Measurements from ENCODE around the gene TXNRD3.
"Not testable (repeated sequence)": the region's sequence is repeated elsewhere in the genome, so short reads cannot be mapped to it uniquely, and the experiment has no call there.

Gene TXNRD3

DNA sequence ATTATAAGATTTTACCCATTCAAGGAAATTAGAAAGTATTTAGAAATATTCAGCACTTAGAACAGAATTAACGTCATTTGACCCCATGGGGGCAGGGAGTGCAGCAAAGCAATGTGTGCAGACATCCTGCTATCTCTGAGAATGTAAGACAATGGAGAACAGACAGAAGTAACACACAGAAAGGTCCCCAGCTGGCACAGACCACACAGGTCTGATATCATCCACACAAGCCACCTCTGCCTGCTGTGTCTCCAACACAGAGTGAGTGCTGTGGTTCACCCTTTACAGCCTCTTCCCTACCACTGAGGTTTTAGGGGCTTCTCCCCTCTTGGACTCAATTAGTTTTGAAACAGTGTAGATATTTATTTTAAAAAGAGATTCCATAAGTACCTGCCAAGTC lies 16.1 kb downstream of the TXNRD3 start:
- no peak for DNase-seq

DNA sequence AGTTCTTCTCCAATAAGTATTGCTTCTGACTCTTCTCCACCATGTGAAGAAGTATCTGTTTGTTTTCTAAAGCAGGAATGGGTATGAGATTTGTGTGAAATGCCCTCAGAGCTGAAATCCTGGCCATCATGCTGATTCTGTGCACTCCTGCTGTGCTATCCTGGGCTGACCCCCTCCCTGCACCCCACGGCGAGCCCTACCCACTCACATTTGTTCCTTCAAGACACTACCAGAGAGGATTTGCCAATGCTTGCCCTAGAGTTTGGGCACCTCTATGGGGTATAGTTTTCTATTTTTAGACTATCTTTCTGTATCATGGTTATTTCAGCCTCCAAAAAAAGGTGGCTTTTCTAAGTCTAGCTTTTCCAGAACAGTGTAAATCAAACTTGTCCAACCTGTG lies 18.5 kb downstream of the TXNRD3 start:
- DNase-seq = no peak

DNA sequence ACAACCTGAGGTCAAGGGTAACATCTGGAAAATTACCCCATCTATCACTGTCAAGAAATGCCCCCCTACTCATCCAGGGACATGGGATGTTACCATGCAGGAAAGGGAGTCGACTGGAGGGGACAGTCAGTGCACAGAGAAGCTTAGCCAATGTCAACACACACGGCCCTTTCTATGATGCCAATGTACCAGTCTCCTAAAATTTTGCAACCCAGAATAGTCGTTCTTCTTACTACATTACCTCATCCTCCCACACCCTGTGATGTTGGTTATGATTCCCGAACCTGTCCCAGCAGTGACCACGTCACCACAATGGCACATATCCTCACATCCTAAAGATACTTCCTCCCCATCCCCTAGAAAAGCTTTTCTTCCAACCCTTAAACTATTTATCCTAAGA lies 20.1 kb downstream of the TXNRD3 start:
- DNase-seq = no peak

DNA sequence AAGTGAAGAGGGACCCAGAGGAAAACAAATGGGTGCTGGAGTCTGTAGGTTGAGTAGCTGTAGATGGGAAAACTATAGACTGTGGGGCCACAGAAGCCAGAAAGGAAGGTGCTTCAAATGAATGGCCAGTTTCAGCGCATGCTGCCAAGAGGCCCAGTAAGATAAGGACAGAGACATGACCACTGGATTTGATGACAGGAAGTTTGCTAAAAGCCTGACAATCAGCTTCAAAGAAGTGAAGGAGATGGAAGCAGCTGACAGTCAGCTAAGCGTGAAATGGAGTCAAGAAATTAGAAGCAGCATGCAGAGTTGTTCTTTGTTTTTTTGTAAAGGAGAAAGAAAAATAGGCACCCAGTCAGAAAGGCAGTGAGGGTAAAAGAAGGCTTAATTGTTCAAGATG lies 24.9 kb downstream of the TXNRD3 start:
- no peak for DNase-seq

DNA sequence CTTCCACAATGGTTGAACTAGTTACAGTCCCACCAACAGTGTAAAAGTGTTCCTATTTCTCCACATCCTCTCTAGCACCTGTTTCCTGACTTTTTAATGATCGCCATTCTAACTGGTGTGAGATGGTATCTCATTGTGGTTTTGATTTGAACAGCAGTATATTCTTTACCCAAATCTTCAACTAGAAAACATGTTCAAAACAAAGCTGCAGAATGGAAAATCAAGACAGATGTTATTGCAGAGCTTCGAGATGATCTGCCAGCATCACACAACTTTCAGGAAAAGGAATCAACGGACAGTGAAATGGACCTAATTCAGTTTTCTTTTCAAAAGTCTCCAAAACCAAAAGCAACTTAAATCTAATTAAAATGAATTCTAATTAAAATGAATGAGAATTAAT lies 29.2 kb downstream of the TXNRD3 start:
- not testable (repeated sequence) for DNase-seq

DNA sequence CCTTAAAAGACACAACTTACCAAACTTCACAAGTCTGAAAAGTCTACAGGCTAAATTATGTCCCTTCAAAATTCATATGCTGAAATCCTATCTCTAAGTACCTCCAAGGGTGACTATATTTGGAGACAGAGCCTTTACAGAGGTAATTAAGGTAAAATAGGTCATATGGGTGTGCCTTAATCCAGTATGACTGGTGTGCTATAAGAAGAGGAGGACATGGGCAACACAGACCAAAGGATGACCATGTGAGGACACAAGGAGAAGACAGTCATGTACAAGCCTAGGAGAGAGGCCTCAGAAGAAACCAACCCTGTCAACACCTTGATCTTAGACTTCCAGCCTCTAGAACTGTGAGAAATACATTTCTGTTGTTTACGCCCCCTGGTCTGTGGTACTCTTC lies 32.2 kb downstream of the TXNRD3 start:
- no peak for DNase-seq

DNA sequence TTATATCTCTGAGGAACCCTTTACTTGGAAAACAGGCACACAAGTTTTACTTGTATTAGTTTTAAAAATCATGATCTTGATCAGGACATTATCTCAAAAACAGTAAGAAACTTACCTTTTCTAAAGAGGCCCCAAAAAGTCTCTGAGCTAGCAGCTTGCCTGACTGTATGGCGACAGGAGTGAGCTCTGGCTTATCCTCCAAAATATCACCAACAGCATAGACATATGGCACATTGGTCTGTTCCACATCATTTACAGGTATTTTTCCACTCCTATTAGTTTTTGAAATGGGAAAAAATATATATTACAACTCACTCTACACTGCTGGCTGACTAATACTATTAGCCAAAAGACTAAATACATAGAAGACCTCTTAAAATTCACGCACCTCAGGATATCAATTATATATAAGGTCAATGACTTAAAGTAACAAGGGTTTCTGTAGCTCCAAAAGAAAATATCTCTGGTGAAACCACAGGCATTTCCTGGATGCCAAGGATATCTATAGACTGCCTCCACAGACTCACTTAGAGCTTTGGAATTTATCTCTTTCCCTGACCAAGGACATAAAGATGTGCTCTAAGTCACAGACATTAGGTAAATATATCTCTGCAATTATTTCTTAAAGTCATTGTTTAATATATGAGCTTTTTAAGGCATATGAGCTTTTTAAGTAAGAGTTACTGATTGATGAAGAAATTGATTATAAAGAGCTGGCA lies 33.1 kb downstream of the TXNRD3 start:
- DNase-seq = no peak

DNA sequence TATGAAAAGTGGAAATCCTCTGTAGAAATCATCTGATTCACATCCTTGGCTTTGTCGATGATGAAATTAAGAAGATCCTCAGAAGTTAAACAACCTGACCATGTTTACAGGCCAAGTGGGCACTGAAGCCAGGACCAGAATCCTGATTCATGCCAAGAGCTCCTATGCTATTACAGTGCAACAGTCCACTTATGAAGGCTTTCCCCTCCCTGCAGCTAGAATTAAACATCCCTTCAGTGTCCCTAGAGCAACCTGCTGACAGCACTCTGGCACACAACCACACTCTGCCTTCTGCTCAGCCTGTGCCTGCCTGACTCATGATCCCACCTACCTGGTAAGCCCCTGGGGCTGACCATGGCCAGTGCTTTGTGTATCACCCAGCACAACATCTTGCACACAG lies 33.8 kb downstream of the TXNRD3 start:
- no peak for DNase-seq

DNA sequence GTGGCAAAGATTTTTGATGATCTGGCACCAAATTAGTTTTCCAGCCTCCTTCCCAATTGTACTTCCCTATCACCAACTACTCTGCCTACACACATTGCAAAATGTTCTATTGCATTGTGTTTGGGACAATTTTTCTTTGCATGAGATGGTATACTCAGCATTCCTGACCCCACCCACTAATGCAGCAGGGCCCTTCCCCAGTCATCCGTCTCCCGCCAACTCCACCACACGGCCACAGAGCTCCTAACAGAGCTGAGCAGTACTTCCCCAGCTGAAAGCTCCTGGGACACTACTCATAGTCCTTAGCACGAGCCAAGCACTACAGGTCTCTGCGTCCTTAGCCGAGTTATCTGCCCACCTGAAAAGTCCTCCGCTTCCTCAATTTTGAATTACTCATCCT lies 34.2 kb downstream of the TXNRD3 start:
- no peak for DNase-seq

DNA sequence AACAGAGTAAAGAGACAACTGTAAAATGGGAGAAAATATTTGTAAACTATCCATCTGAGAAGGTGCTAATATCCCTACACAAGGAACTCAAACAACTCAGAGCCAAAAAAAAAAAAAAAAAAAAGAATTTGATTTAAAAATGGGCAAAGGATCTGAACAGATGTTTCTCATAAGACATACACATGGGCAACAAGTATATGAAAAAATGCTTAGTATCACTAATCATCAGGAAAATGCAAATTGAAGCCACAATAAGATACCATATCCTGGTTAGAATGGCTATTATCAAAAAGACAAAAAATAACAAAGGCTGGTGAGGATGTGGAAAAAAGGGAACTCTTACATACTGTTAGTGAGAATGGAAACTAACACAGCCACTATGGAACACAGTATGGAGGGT lies 36.2 kb downstream of the TXNRD3 start:
- no peak for DNase-seq

DNA sequence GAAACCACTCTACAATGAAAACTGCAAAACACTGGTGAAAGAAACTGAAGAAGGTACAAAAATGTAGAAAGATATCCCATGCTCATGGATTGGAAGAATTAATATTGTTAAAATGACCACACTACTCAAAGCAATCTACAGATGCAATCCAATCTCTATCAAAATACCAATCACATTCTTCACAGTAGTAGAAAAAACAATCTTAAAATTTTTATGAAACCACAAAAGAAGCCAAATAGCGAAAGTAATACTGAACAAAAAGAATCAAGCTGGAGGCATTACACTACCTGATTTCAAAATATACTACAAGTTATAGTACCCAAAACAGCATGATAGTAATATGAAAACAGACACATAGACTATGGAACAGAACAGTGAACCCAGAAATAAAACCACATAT lies 36.9 kb downstream of the TXNRD3 start:
- no peak for DNase-seq

DNA sequence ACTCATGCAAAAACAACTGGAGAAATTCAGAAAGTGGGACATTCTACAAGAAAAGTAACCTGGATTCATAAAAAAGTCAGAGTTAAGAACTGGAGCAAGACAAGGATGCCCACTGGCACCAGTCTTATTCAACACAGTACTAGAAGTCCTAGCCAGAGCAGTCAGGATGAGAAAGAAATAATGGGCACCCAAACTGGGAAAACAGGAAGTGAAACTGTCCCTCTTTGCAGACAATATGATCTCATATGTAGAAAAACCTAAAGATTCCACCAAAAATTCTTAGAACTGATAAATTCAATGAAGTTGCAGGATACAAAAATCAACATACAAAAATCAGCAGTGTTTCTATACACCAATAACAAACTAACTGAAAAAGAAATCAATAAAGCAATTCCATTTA lies 37.4 kb downstream of the TXNRD3 start:
- DNase-seq = no peak

DNA sequence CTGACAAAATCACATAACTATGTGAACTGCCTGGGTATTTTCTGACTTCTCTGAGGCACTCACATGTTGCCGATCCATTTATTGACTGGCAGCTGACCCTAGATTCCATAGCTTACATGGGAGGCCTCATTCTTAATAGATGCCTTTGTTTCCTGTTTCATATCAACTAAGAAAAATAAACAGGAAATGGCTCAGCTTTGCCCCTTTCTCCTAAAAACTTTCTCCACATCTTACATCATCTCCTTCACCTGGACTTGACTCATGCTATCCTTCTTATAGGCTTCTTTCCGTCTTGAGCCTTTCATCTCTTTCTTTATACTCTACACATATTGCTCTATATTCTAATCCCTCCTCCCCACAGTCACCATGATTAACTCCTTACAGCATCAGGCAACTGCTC lies 38.0 kb downstream of the TXNRD3 start:
- no peak for DNase-seq

DNA sequence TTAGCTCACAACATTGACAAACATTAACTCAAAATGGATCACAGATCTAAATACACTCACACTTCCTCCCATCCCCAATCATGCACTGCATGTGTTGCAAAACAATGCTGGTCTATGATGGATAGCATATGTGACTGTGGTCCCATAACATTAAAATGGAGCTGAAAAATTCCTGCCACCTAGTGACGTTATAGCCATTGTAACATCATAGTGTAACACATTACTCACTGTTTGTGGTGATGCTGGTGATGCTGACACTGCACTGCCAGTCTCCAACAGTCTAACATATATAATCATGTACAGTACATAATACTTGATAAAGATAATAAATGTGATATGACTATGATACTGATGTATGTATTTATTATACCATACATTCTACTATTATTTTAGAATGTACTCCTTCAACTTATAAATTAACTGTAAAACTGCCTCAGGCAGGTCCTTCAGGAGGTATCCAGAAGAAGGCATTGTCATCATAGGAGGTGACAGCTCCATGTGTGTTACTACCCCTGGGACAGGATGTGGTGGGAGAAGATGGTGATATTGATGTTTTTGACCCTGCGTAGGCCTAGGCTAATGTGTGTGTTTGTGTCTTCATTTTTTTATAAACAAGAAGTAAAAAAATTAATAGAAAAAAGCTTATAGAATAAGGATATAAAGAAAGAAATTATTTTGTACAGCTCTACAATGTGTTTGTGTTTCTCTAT lies 41.3 kb downstream of the TXNRD3 start:
- DNase-seq = no peak

DNA sequence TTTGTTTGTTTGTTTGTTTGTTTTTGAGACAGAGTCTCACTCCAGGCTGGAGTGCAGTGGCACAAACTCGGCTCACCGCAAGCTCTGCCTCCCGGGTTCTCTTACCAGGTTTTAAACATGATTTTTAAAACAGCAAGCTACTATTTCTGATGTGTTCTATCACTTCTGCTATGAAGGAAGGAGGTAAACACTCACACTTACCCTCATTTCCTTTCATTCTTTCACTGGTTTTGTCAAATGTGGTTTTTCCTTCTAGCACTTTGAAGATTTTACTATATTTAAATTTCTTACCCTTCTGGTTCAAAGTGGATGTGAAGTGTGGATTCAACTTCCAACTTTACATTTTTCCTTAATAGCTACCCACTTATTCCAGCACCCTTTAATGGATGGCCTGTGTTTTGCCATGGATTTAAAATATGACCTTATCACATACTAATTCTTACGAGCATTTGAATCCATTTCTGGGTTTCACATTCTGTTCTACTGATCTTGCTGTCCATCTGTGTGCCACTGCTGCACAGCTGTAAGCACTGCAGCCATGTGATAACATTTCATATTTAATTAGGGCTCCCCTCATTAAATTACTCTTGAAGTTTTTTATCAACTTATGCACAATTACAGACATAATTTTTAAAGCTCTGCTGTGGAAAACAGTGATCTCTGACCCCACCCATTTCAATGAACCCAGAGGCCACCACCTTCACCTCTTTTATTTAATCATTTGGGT lies 42.3 kb downstream of the TXNRD3 start:
- no peak for DNase-seq

DNA sequence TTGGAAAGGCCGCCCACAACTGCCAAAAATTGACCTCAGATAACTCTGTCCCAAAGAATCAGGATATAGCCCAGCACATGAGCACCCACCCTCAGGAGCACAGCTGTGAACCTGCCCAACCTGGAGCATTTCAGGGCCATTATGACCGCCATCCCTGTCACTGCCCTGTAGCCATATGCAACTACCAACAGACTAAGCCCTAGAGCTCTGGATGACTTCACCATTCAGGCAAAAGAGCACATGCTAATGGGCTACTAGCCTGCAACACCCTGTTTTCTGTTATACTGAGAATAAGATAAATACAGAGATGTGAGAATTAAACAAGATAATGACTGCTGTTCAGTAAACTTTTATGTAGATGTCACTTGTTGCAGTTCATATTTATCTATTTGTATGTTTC lies 45.0 kb downstream of the TXNRD3 start:
- no peak for DNase-seq

DNA sequence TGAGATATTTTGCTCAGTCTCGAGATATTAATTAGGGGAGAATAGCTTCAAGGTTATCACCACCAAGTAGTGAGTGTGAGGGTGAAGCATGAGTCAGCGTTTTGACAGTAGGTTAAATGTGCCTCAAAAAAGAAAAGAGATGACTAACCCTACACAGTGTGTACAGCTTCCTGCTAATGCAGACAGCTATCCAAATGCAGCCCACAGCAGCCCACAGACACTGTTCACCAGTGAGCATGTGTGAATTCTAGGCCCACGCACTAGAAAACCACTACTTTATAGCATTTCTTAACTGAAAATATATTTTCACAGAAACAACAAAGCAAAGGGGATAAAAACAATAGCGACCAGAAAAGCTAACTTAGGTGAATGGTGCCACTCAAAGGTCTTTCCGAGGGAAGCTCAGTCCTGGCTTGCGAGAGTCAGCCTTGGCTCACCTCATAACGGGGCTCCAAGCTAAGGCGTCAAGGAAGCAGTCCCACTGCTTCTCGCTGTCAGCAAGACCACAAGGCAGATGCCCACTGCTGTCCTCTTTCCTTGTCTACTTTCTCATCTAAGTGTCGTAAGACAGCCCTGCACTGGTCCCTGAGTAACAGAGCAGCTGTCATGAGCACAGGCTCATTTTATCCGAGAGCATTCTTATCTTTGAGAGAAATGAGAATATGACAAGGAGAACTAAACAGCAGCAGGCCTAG lies 47.6 kb downstream of the TXNRD3 start:
- no peak for DNase-seq

DNA sequence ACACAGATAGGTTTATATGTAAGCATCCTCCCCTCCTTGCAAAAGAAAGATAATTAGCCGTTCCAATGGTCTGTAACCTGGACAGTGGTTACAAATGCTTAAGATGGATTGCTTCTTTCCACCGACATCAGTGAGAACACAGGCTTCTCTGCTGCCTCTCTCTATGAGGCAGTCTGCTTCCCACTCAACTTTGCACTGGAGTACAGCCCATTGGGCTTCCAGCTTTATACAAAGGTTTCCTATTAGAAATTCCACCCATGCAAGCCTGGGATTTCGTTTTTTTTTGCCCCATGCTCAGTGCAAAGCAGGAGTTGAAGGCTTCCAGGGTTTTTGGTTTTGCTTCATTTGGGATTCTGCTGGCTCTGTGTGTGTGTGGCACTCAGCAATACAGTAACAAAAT lies 48.9 kb downstream of the TXNRD3 start:
- no peak for DNase-seq

DNA sequence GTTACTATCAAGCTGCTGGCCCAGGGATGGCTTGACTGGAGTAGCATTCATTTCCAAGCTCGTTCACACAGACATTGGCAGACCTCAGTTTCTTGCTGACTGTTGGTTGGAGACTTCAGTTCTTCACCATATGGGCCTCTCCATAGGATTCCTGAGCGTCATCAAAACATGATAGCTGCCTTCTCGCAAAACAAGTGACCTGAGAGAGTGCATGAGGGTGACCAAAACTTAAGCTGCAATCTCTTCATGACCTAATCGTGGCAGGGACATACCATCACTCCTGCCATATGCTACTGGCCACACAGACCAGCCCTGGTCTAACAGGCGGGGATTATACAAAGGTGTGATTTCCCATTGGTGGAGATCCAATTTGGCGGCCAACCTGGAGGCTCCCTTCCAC lies 50.2 kb downstream of the TXNRD3 start:
- DNase-seq = no peak

DNA sequence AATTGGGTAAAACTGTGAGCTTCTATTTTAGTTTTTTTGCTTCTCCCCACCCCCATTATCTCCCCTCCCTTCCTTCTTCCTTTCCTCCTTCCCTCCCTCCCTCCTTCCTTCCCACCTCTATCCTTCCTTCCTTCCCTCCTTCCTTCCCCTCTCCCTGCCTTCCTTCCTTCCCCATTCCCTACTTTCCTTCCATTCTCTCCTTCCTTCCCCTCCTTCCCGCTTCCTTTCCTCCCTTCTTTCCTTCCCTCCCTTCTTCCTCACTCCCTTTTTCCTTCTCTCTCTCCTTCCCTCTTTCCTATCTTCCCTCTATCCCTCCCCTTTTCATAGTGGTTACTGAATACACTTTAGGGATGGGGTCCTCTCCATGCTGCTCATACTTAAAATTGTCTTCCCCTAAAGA lies 55.8 kb downstream of the TXNRD3 start:
- DNase-seq = no peak

DNA sequence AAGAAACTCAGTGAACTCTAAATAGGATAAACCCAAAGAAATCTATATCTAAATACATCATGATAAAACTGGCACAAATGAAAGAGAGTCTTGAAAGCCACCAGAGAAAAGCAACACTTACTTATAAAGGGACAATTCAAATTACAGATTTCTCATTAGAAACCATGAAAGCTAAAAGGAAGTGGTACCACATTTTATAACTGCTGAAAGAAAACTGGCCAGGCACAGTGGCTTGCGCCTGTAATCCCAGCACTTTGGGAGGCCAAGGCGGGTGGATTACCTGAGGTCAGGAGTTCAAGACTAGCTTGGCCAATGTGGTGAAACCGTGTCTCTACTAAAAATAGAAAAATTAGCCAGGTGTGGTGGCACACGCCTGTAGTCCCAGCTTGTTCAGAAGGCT lies 59.4 kb downstream of the TXNRD3 start:
- DNase-seq = not testable (repeated sequence)

DNA sequence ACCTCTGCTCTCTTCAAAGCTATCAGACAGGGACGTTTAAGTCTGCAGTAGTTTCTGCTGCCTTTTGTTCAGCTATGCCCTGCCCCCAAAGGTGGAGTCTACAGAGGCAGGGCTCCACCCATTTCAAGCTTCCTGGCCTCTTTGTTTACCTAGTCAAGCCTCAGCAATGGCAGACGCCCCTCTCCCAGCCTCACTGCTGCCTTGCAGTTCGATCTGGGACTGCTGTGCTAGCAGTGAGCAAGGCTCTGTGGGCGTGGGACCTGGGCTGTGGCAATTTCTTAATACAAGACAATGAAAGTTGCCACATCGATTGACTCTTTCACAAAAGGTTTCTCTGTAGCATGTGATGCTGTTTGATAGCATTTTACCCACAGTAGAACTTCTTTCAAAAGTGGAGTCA lies 63.4 kb downstream of the TXNRD3 start:
- not testable (repeated sequence) for DNase-seq

DNA sequence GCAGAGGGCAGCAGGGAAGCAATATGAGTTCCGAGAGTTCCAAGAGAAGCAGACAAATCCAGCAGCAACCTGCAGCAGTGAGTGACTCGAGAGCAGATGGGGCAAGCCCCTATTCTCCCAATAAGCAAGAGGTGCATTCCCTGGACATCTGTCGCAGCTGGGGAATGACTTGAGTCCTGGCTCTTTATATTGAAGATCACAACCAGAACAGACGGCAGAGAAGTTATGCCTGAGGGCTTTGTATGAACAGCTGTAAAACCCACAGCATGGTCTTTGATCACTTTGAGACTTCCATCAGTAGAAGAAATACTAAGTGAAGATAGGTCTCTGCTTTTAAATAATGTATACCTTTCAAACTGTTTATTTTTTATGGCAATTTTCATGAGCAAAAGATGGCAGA lies 72.6 kb downstream of the TXNRD3 start:
- no peak for DNase-seq

DNA sequence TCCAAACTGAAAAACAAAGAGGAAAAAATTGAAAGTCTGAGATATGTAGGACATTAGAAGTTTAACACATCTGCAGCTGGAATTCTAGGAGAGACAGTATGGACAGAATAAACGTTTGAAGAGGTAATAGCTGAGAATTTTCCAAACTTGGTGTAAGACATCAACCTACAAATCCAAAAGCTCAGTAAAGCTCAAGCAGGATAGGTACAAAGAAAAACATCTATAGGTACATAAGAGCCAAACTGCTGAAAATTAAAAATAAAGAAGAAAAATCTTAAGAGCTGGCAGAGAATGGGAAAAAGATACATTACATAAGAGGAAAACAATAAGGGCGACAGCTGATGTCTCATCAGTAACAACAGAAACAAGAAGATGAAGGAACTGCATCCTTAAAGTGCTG lies 73.4 kb downstream of the TXNRD3 start:
- DNase-seq = no peak

All from NCI-H774 (cell line).